ENCODE measurements around the gene JMJD7.

The JMJD7 gene

GRCh38 chr15:41865490-41866055 lies 37.7 kb downstream of the JMJD7 start:
- DNase-seq (ENCODE audit: low read depth, low spot score) = no peak

- DNase-seq (ENCODE audit: low read depth, low spot score) = no peak
Observed at GRCh38 chr15:41866263-41866703, 38.4 kb downstream of the JMJD7 start.

DNA sequence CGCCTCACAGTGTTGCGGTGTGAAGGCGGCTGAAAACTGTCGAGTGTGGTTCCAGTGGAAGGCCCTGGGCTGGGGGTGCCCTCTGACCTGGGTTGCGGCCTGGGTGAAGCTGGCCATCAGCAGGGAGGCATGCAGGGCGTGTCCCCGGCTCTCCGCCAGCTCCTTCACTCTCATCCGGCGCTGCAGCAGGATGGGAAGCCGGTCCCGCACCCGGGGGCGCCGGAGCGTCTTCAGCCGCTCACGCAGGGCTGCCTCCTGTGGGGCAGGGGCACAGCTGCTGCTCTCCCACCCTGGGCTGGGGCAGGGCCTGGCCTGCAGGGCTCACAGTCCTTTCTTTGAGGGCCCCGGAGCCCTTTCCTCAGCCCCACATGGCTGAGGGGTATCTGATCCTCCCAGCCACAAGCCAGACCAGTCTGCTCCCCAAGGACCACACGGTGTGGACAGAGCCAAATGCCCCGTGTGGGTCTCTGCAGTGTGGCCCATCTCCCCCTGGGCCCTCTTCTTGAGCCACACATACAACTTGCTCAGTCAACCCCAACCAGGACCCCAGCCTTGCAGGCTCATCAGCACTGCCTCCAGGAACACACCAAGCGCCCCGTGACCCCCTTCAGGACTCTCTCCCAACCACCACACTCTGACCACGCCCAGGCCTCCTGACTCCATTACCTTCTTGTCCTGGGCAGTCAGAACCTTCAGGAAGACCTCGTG lies 39.1 kb downstream of the JMJD7 start:
- DNase-seq (ENCODE audit: low read depth, low spot score) = no peak

DNA sequence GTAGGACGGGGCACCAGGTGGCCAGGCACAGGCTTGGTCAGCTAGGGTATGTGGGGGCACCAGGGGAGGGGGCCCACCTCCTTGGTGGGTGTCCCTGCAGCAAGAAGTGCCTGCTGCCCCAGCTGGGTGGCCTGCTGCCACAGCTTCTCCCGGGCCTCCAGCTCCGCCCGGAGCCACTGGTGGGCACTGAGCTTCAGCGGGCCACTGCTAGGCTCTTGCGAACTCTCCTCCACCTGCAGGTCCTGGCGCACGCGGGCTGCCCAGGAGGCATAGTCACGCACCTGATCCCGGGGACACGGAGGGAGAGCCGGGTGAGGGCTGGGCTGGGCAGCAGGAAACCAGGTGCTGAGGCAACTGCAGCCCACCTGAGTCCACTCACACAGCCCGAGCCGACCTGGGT lies 40.4 kb downstream of the JMJD7 start:
- DNase-seq (ENCODE audit: low read depth, low spot score) = no peak

GRCh38 chr15:41869770-41870688 lies 42.1 kb downstream of the JMJD7 start:
- DNase-seq (ENCODE audit: low read depth, low spot score) = no peak

- no peak for DNase-seq (ENCODE audit: low read depth, low spot score)
Observed at GRCh38 chr15:41870689-41871081, 42.8 kb downstream of the JMJD7 start.

GRCh38 chr15:41871175-41871905 lies 43.4 kb downstream of the JMJD7 start:
- no peak for DNase-seq (ENCODE audit: low read depth, low spot score)

DNA sequence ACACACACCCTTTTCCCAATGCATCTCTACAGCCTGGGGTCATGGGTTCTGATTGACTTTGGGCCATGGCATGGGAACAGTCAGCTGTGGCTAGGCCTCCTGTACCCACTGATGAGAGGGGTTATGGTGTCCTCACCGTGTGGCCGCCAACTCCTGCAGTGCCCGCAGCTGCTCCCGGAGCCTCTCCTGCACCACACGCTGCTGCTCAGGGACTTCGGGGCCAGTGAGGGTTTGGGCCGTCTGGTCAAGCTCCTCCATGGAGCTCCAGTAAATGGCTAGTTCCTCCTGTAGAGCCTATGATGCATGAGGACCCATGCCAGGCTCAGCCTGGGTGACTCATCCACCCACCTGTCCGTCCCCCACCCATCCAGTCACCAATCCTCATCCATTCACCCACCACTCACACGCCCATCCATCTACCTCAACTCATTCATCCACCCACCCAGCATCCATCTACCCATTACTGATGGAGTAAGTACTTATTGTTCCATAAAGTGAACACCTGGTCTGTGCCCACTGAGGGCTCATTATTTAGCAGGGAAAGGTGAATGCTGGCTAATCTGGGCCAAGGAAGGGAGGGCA lies 44.4 kb downstream of the JMJD7 start:
- DNase-seq (ENCODE audit: low read depth, low spot score) = no peak

DNA sequence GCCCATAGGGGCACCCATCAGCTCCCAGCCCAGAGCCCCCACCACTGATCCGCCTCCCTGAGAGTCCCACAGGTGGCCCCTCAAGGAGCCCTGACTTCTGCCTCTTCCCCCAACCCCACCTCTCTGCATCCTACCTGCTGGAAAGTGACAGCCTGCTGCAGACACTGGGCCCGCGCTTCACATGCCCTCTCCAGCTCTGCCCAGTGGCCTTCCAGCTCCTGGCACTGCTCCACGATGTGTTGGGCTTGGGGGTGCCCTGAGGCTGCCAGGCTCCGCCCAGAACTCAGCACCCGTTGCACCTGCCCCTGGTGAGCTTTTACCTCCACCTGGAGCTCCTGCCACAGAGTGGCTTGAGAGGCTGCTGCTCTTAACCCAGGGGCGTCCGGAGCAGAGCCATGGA lies 45.8 kb downstream of the JMJD7 start:
- DNase-seq (ENCODE audit: low read depth, low spot score) = no peak

- DNase-seq (ENCODE audit: low read depth, low spot score) = no peak
Observed at GRCh38 chr15:41874736-41875135, 46.8 kb downstream of the JMJD7 start.

- DNase-seq (ENCODE audit: low read depth, low spot score) = no peak
Observed at GRCh38 chr15:41876007-41876406, 48.1 kb downstream of the JMJD7 start.

DNA sequence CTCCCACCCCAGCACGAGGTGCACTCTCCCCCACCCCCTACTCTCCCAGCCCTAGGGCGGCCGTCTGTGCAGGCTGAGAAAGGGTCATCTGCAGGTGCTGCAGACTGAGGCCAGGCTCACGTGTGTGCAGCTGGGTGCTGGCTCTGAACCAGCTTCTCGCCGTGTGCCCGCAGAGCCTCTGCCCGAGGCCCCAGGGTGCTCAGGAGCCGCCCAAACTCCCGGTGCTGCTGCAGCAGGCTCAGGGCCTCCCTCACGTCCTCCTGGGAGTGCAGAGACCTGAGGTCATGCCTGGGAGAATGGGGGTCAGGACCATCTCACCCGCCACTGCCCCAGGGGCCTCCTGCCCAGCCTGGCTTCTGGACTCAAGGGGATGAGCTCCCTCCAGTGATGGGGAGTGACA lies 48.8 kb downstream of the JMJD7 start:
- no peak for DNase-seq (ENCODE audit: low read depth, low spot score)

DNA sequence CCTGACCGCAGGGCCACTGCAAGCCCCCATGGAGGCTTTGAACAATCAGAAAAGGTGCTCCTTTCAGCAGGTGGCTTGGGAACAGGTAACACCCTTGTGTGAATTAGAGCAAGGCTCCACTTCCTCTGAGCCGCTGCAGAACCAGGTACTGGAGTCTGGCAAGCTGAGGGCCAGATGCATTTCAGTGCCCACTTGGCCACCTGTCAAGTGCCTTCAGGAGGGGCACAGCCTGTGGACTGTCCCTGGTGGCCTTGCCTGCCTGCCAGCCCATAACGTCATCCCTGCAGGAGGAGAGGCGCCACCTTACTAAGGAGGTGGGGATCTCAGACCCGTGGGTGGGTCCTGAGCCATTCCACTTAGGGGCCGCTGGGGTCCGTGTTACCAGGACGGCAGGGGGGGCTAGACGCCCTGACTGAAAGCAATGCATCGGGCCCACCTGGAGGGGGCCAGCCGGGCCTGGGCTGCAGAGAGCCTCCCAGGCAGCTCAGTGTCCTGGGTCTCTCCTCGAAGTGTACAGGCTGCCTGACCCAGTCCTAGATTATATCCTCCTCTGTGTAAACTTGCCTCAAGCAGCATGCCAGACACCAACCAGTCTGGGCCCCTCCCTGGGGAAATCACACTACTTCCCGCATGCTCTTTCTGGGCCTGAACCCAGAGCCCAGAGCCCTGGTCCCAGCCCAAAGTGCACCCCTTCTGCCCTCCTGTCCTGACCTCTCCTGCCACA lies 49.9 kb downstream of the JMJD7 start:
- DNase-seq (ENCODE audit: low read depth, low spot score) = no peak

DNA sequence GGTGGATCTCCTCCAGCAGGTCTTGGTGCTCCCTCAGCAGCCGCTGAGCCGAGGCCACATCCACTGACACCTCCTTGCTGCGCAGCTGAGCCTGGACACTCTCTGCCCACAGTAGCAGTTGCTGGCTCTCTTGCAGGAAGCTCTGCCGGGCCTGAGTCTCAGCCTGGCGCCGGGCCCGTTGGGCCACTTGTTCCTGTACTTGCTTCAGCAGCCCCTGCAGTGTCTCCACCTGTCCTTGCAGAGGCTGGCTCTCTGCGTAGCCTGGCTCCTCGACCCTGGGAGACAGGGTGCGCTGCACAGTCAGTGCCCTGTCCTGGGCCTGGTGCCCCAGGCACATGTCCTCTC lies 50.4 kb downstream of the JMJD7 start:
- no peak for DNase-seq (ENCODE audit: low read depth, low spot score)

- no peak for DNase-seq (ENCODE audit: low read depth, low spot score)
Observed at GRCh38 chr15:41879321-41879845, 51.5 kb downstream of the JMJD7 start.

DNA sequence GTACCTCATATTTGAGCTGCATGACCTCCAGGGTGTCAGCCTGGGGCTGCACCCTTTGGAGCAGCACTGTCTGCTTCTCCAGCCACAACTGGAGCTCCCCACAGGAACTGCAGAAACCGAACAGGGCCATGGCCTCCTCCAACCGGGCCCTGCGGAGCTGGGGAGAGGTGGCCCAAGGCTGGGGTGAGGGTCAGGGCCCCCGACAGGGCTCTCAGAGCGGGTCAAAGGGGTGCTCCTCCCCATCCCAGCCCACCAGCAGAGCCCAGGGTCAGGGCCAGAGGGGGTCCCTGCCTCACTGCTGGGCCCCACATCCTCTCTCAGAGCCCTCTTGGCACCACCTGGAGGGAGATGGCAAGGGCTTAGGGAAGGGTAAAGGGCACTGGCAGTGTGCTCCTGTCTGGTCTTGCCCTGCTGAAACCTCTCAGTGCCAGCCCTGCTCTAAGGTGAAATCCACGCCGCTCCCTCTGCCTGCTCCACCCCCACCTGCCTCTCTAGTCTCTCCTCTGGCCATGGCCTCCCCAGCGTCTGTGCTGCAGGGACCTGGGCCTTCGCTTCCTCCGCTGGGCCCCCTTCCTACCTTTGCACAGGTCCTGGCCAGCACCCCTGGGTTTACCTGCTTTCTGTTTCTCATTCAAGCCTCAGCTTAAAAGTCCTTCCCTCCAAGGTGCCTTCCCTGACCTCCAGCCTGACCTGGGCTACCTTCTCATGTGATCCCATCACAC lies 52.4 kb downstream of the JMJD7 start:
- DNase-seq (ENCODE audit: low read depth, low spot score) = no peak

- no peak for DNase-seq (ENCODE audit: low read depth, low spot score)
Observed at GRCh38 chr15:41881086-41881485, 53.2 kb downstream of the JMJD7 start.

DNA sequence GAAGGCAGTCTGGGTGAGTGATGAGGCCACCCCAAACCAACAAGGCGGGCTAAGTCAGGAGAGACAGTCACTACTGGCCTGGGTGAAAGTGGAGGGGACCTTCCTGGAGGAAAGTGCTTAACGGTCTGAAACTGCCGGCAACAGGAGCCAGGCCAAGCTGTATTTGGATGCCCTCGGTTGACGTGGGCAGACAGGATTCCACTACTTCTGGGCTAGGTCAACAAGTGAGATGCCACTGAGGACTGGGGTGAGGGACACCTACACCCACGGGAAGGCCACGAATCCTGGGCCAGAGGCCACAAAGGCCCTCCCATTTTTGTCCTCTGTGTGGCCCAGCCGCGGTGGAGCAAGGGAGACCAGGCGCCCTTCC lies 53.6 kb downstream of the JMJD7 start:
- DNase-seq (ENCODE audit: low read depth, low spot score) = no peak

GRCh38 chr15:41881920-41882688 lies 54.2 kb downstream of the JMJD7 start:
- no peak for DNase-seq (ENCODE audit: low read depth, low spot score)

All from iPS DF 19.7 (cell line).